ENCODE results near the gene SUPV3L1.

SUPV3L1 gene

DNA sequence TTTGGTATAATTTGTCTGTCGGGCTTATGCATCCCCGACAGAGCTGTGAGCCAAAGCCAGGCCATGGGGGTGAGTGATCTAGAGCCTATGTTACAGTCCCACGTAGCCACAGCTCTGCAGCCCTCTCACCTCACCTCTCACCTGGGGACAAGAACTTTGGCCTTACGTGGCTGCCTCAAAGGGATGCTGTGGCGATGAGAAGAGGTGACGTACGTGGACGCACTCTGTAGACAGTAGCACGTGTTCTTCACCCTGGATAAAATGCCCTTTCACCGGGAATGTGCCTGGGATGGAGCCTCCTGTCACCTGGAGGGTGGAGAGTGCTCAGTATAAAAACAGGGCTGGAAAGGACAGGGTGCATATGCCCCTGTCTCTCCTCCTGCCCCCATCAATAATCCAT is 45.6 kb downstream of the SUPV3L1 start:
- Histone ChIP-seq H3K9me2 (replicated peaks; ENCODE audit: insufficient read depth, low read length) (no peaks in the 10 kb centered on the region), H3K9ac (ENCODE audit: low read length) (no peak overlapping the region), H2AFZ (ENCODE audit: low read depth, low read length, severe bottlenecking) (no peak overlapping the region), H4K20me1 (ENCODE audit: low read depth, low read length) (no peaks in the 10 kb centered on the region), H3F3A (ENCODE audit: insufficient read depth) (no peaks in the 10 kb centered on the region), H3K27me3 (ENCODE audit: low read length) (no peaks in the 10 kb centered on the region), H3K4me2 (ENCODE audit: low read depth, low read length, poor library complexity, severe bottlenecking) (no peak overlapping the region), H3K4me3 (ENCODE audit: insufficient read depth, low read length, poor library complexity, severe bottlenecking) (no peak overlapping the region), H3K79me2 (ENCODE audit: insufficient read depth, low read length) (no peaks in the 10 kb centered on the region), H3K36me3 (ENCODE audit: low read length) (no peaks in the 10 kb centered on the region), H3K9me3 (ENCODE audit: insufficient read depth, low read length) (no peaks in the 10 kb centered on the region), H3K27ac (ENCODE audit: low read depth, low read length) (no peak overlapping the region)
- no peak for TF ChIP-seq EZH2phosphoT487 (conservative IDR thresholded peaks at IDR 0.05; ENCODE audit: low read length)
- TF ChIP-seq, protein P1, sequence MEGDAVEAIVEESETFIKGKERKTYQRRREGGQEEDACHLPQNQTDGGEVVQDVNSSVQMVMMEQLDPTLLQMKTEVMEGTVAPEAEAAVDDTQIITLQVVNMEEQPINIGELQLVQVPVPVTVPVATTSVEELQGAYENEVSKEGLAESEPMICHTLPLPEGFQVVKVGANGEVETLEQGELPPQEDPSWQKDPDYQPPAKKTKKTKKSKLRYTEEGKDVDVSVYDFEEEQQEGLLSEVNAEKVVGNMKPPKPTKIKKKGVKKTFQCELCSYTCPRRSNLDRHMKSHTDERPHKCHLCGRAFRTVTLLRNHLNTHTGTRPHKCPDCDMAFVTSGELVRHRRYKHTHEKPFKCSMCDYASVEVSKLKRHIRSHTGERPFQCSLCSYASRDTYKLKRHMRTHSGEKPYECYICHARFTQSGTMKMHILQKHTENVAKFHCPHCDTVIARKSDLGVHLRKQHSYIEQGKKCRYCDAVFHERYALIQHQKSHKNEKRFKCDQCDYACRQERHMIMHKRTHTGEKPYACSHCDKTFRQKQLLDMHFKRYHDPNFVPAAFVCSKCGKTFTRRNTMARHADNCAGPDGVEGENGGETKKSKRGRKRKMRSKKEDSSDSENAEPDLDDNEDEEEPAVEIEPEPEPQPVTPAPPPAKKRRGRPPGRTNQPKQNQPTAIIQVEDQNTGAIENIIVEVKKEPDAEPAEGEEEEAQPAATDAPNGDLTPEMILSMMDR (IDR thresholded peaks at IDR 0.05; ENCODE audit: insufficient read depth, low read length, poor library complexity, severe bottlenecking), result no peak

- Histone ChIP-seq H3F3A (ENCODE audit: insufficient read depth) (no peaks in the 10 kb centered on the region), H3K4me3 (ENCODE audit: insufficient read depth, low read length, poor library complexity, severe bottlenecking) (no peak overlapping the region), H3K9ac (ENCODE audit: low read length) (no peak overlapping the region), H3K27me3 (ENCODE audit: low read length) (no peaks in the 10 kb centered on the region), H3K9me3 (ENCODE audit: insufficient read depth, low read length) (no peaks in the 10 kb centered on the region), H3K4me2 (ENCODE audit: low read depth, low read length, poor library complexity, severe bottlenecking) (no peak overlapping the region), H3K36me3 (ENCODE audit: low read length) (no peaks in the 10 kb centered on the region), H4K20me1 (ENCODE audit: low read depth, low read length) (no peaks in the 10 kb centered on the region), H3K79me2 (ENCODE audit: insufficient read depth, low read length) (no peaks in the 10 kb centered on the region), H3K9me2 (replicated peaks; ENCODE audit: insufficient read depth, low read length) (no peaks in the 10 kb centered on the region), H2AFZ (ENCODE audit: low read depth, low read length, severe bottlenecking) (no peak overlapping the region), H3K27ac (ENCODE audit: low read depth, low read length) (no peak overlapping the region)
- TF ChIP-seq EZH2phosphoT487 (conservative IDR thresholded peaks at IDR 0.05; ENCODE audit: low read length), result no peak
- TF ChIP-seq, protein P1 (IDR thresholded peaks at IDR 0.05; ENCODE audit: insufficient read depth, low read length, poor library complexity, severe bottlenecking), result no peak
These were observed 47.0 kb downstream of the SUPV3L1 start for GRCh38 chr10:69226919-69227450.

DNA sequence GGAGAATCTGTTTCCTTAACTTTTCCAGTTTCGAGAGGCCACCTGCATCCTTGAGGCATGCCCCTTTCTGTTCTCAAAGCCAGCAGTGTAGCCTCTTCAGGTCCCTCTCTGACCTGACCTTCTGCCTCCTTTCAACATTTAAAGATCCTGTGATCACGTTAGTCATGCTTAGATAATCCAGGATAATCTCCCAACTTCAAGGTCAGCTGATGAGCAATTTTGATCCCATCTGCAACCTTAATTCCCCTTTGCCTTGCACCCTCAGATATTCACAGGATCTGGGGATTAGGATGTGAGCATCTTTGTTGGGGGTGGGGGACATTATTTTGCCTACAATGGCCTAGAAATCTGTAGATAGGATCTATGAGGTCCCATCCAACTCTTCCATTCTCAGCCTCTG is 48.1 kb downstream of the SUPV3L1 start:
- H3F3A ChIP-seq (ENCODE audit: insufficient read depth), result no peaks in the 10 kb centered on the region
- no peak overlapping the region for H3K27ac ChIP-seq (ENCODE audit: low read depth, low read length)
- H3K27me3 ChIP-seq (ENCODE audit: low read length), result no peaks in the 10 kb centered on the region
- no peak overlapping the region for H2AFZ ChIP-seq (ENCODE audit: low read depth, low read length, severe bottlenecking)
- H3K9me3 ChIP-seq (ENCODE audit: insufficient read depth, low read length), result no peaks in the 10 kb centered on the region
- TF ChIP-seq, protein P1 (IDR thresholded peaks at IDR 0.05; ENCODE audit: insufficient read depth, low read length, poor library complexity, severe bottlenecking), result no peak
- TF ChIP-seq EZH2phosphoT487 (conservative IDR thresholded peaks at IDR 0.05; ENCODE audit: low read length), result no peak
- H4K20me1 ChIP-seq (ENCODE audit: low read depth, low read length), result no peaks in the 10 kb centered on the region
- H3K9me2 ChIP-seq (replicated peaks; ENCODE audit: insufficient read depth, low read length), result no peaks in the 10 kb centered on the region
- no peak overlapping the region for H3K4me3 ChIP-seq (ENCODE audit: insufficient read depth, low read length, poor library complexity, severe bottlenecking)
- H3K36me3 ChIP-seq (ENCODE audit: low read length), result no peaks in the 10 kb centered on the region
- no peak overlapping the region for H3K4me2 ChIP-seq (ENCODE audit: low read depth, low read length, poor library complexity, severe bottlenecking)
- H3K9ac ChIP-seq (ENCODE audit: low read length), result no peak overlapping the region
- H3K79me2 ChIP-seq (ENCODE audit: insufficient read depth, low read length), result no peaks in the 10 kb centered on the region
